Measurements from ENCODE around the gene RTP3.
A peak's percentile ranks its signal among the peaks of the same experiment; 100 is the strongest.

RTP3 gene

GRCh38 chr3:46469680-46470357, 28.0 kb upstream of the RTP3 start:
- no peak for DNase-seq (ENCODE audit: low spot score)

GRCh38 chr3:46470831-46471230, 26.9 kb upstream of the RTP3 start:
- DNase-seq (ENCODE audit: low spot score), result no peak

- no peak for DNase-seq (ENCODE audit: low spot score)
These were observed 26.3 kb upstream of the RTP3 start for GRCh38 chr3:46471371-46471914.

- DNase-seq (ENCODE audit: low spot score), result no peak
These were observed 25.0 kb upstream of the RTP3 start for GRCh38 chr3:46472736-46473135.

GRCh38 chr3:46477145-46477544, 20.6 kb upstream of the RTP3 start:
- DNase-seq (ENCODE audit: low spot score), result no peak

GRCh38 chr3:46477756-46478155, 20.0 kb upstream of the RTP3 start:
- DNase-seq (ENCODE audit: low spot score), result no peak

GRCh38 chr3:46478341-46478740, 19.4 kb upstream of the RTP3 start:
- no peak for DNase-seq (ENCODE audit: low spot score)

GRCh38 chr3:46479021-46479420, 18.8 kb upstream of the RTP3 start:
- DNase-seq (ENCODE audit: low spot score), result no peak

- DNase-seq (ENCODE audit: low spot score), result no peak
These were observed 18.1 kb upstream of the RTP3 start for GRCh38 chr3:46479696-46480095.

GRCh38 chr3:46480491-46481195, 17.1 kb upstream of the RTP3 start:
- no peak for DNase-seq (ENCODE audit: low spot score)

GRCh38 chr3:46481636-46482035, 16.1 kb upstream of the RTP3 start:
- no peak for DNase-seq (ENCODE audit: low spot score)

- DNase-seq (ENCODE audit: low spot score), result no peak
These were observed 15.0 kb upstream of the RTP3 start for GRCh38 chr3:46482632-46483350.

- no peak for DNase-seq (ENCODE audit: low spot score)
These were observed 14.0 kb upstream of the RTP3 start for GRCh38 chr3:46483825-46484224.

- DNase-seq (ENCODE audit: low spot score), result no peak
These were observed 13.4 kb upstream of the RTP3 start for GRCh38 chr3:46484388-46484787.

- DNase-seq (ENCODE audit: low spot score), result peak; percentile 75
These were observed 12.6 kb upstream of the RTP3 start for GRCh38 chr3:46484911-46485778.

- DNase-seq (ENCODE audit: low spot score), result no peak
These were observed 12.0 kb upstream of the RTP3 start for GRCh38 chr3:46485779-46486175.

- DNase-seq (ENCODE audit: low spot score), result peak; percentile 97
These were observed 8.9 kb upstream of the RTP3 start for GRCh38 chr3:46488735-46489361.

GRCh38 chr3:46489381-46489780, 8.4 kb upstream of the RTP3 start:
- DNase-seq (ENCODE audit: low spot score), result no peak

- DNase-seq (ENCODE audit: low spot score), result no peak
These were observed 7.9 kb upstream of the RTP3 start for GRCh38 chr3:46489875-46490274.

- no peak for DNase-seq (ENCODE audit: low spot score)
These were observed 7.3 kb upstream of the RTP3 start for GRCh38 chr3:46490338-46491084.
